OCI-LY3 (cell line): ENCODE data around the gene TMC5.

Experiments
- H2AFZ ChIP-seq: fragments of 200-600, 300-600 bp; shearing (Covaris generic); 2 replicates; pipeline ENCODE4 v1.6.0; 2014; ENCODE audit warnings: antibody characterized with exemption, low read depth, low read length
- H3K27ac ChIP-seq: fragments of 200-600, 300-600 bp; sonication (generic); 2 replicates; pipeline ENCODE4 v1.5.1; 2014; ENCODE audit warnings: mild to moderate bottlenecking, low read length, moderate library complexity, mixed read lengths
- H3K27me3 ChIP-seq: fragments of 200-600, 300-600 bp; sonication (generic); 2 replicates; pipeline ENCODE4 v1.6.1; 2014; ENCODE audit warnings: low read depth, low read length, mixed read lengths
- H3K36me3 ChIP-seq: fragments of 200-600, 300-600 bp; sonication (generic); replicated peaks from 2 replicates; pipeline ENCODE3; 2014; ENCODE audit warnings: low read depth, low read length, mixed read lengths
- H3K4me1 ChIP-seq: fragments of 300-600, 200-600 bp; sonication (generic); 2 replicates; pipeline ENCODE4 v1.6.1; 2014; ENCODE audit warnings: low read length, mixed read lengths
- H3K4me2 ChIP-seq: fragments of 200-600, 300-600 bp; sonication (generic); 2 replicates; pipeline ENCODE4 v1.6.1; 2014; ENCODE audit warnings: low read length, mixed read lengths
- H3K4me3 ChIP-seq: fragments of 300-600, 200-600 bp; sonication (generic); 2 replicates; pipeline ENCODE4 v1.5.1; 2014; ENCODE audit warnings: antibody characterized with exemption, mild to moderate bottlenecking, low read length, moderate library complexity
- H3K79me2 ChIP-seq: fragments of 300-600, 200-600 bp; shearing (Covaris generic); 2 replicates; pipeline ENCODE4 v1.6.1; 2014; ENCODE audit warnings: mild to moderate bottlenecking, low read length, mixed read lengths
- H3K9ac ChIP-seq: fragments of 300-600, 200-600 bp; shearing (Covaris generic); 2 replicates; pipeline ENCODE4 v1.6.0; 2014; ENCODE audit warnings: mild to moderate bottlenecking, low read length, moderate library complexity
- H3K9me3 ChIP-seq: fragments of 200-600, 300-600 bp; shearing (Covaris generic); 2 replicates; pipeline ENCODE4 v1.6.1; 2014; ENCODE audit warnings: low read length, mixed read lengths; ENCODE audit not compliant: insufficient read depth
- H4K20me1 ChIP-seq: fragments of 200-600, 300-600 bp; sonication (generic); 2 replicates; pipeline ENCODE4 v1.6.1; 2016; ENCODE audit warnings: low read length, mixed read lengths; ENCODE audit not compliant: insufficient read depth
- EZH2phosphoT487 ChIP-seq: fragments of 200-600 bp; shearing (Covaris generic); IDR thresholded peaks from 2 replicates; pipeline ENCODE4 v1.6.1; 2018; ENCODE audit warnings: antibody characterized with exemption, mixed run types, low read depth
- TF ChIP-seq, protein P1 (sequence below): fragments of 200-600, 300-600 bp; sonication (generic); IDR thresholded peaks from 2 replicates; pipeline ENCODE4 v1.5.1; 2014; ENCODE audit warnings: antibody characterized with exemption, low read length, low read depth

The TMC5 gene

DNA sequence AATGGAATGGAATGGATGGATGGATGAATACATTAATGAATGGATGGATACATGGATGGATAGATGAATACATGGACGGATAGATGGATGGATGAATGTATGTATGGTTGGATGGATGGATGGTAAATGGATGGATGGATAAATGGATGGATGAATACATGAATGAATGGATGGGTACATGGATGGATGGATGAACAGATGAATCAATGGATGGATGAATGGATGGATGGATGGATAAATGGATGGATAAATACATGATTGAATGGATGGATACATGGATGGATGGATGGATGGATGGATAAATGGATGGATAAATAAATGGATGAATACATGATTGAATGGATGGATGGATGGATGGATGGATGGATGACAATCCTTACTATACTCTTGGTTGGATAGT is 26.0 kb downstream of the TMC5 start:
- H4K20me1 ChIP-seq: no peaks in the 10 kb centered on the region
- no peak overlapping the region for H3K27ac ChIP-seq
- H3K9ac ChIP-seq: no peak overlapping the region
- H3K27me3 ChIP-seq: no peaks in the 10 kb centered on the region
- no peak overlapping the region for H2AFZ ChIP-seq
- peaks cover 23% of the 10 kb centered on the region for H3K4me1 ChIP-seq
- H3K4me2 ChIP-seq: no peak overlapping the region
- TF ChIP-seq, protein P1, sequence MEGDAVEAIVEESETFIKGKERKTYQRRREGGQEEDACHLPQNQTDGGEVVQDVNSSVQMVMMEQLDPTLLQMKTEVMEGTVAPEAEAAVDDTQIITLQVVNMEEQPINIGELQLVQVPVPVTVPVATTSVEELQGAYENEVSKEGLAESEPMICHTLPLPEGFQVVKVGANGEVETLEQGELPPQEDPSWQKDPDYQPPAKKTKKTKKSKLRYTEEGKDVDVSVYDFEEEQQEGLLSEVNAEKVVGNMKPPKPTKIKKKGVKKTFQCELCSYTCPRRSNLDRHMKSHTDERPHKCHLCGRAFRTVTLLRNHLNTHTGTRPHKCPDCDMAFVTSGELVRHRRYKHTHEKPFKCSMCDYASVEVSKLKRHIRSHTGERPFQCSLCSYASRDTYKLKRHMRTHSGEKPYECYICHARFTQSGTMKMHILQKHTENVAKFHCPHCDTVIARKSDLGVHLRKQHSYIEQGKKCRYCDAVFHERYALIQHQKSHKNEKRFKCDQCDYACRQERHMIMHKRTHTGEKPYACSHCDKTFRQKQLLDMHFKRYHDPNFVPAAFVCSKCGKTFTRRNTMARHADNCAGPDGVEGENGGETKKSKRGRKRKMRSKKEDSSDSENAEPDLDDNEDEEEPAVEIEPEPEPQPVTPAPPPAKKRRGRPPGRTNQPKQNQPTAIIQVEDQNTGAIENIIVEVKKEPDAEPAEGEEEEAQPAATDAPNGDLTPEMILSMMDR: no peak
- TF ChIP-seq EZH2phosphoT487: no peak
- peaks cover 30% of the 10 kb centered on the region for H3K36me3 ChIP-seq
- H3K9me3 ChIP-seq: peaks cover 4% of the 10 kb centered on the region; the same call in 1 of the 2 replicates
- no peak overlapping the region for H3K4me3 ChIP-seq
- no peaks in the 10 kb centered on the region for H3K79me2 ChIP-seq

DNA sequence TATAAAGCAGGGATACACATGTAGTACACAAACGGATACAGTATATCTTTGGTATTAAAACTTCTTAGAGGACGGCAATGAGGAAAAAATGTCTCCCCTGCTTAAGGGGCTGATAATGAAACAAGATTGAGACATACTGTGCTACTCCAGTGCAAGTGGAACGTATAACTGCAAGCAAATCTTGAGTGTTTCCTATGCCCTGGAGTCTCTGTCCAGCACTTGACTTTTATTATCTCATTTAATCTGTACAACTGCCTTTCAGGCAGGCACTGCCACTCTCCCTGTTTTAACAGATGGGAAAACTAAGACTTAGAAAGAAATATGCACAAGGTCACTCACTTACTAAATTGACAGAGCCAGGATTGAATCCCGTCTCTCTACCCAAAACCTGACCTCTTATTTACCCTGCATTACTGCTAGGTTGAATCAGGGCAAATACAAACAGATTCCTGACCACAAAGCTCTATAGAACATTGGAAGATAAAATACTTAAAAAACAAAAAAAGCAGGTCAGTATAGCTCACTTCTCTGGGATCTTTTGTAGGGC is 28.7 kb downstream of the TMC5 start:
- Histone ChIP-seq H2AFZ (no peak overlapping the region), H3K27ac (no peak overlapping the region), H3K9ac (no peak overlapping the region), H3K79me2 (no peaks in the 10 kb centered on the region), H3K4me2 (no peak overlapping the region), H3K36me3 (peaks cover 28% of the 10 kb centered on the region), H3K4me1 (no peaks in the 10 kb centered on the region), H3K27me3 (no peaks in the 10 kb centered on the region), H3K9me3 (peaks cover 4% of the 10 kb centered on the region; the same call in 1 of the 2 replicates), H3K4me3 (no peak overlapping the region), H4K20me1 (no peaks in the 10 kb centered on the region)
- TF ChIP-seq, protein P1: no peak
- TF ChIP-seq EZH2phosphoT487: no peak

DNA sequence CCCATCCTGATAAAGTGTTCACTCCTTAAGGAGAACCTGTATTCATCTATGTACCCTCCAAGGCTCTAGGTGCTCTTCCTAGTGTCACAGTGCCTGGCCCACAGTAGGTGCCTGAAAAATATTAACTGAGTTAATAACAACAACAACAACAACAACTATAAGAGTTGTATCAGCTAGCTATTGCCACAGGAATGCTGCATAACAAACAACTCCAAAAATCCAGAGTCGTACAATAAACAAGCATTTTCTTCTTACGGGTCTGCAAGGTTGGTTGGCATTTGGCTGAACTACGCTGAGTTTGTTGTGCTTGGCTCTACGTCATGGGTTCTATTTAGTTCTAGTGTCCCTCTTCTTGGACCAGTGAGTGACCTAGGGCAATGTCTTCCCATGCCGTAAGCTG is 29.2 kb downstream of the TMC5 start:
- Histone ChIP-seq H3K4me1 (no peaks in the 10 kb centered on the region), H3K36me3 (peaks cover 28% of the 10 kb centered on the region), H3K4me3 (no peak overlapping the region), H3K9me3 (peaks cover 4% of the 10 kb centered on the region; the same call in 1 of the 2 replicates), H3K4me2 (no peak overlapping the region), H3K27ac (no peak overlapping the region), H3K27me3 (no peaks in the 10 kb centered on the region), H3K9ac (no peak overlapping the region), H4K20me1 (no peaks in the 10 kb centered on the region), H3K79me2 (no peaks in the 10 kb centered on the region), H2AFZ (no peak overlapping the region)
- TF ChIP-seq EZH2phosphoT487: no peak
- TF ChIP-seq, protein P1: no peak

DNA sequence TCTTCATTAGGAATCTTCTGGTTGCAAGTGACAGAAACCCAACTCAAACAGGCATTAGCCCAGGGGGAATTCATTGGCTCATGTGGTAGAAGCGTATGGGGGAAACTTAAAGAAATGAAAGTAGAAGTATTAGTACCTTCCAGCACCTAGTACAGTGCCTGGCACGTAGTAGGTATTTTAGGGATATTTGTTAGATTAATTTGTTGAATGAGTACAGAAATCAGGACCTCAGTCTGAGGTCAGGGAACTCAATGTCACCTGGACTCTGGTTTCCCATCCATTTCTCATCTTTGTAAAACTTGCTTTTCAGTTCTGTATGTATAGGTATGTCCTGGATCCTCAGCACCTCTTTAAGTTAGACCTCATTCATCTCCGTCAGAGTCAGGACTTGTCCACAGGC is 32.5 kb downstream of the TMC5 start:
- Histone ChIP-seq H3K4me3 (no peak overlapping the region), H3K36me3 (peaks cover 14% of the 10 kb centered on the region), H3K27me3 (no peaks in the 10 kb centered on the region), H3K9me3 (peaks cover 4% of the 10 kb centered on the region; the same call in 1 of the 2 replicates), H3K79me2 (no peaks in the 10 kb centered on the region), H3K27ac (no peak overlapping the region), H3K9ac (no peak overlapping the region), H2AFZ (no peak overlapping the region), H4K20me1 (no peaks in the 10 kb centered on the region), H3K4me2 (no peak overlapping the region), H3K4me1 (peaks cover 4% of the 10 kb centered on the region; the same call in 1 of the 2 replicates)
- no peak for TF ChIP-seq EZH2phosphoT487
- TF ChIP-seq, protein P1: no peak
